ENCODE measurements around the gene AKAP13. TPM values are rescaled to one million over a fixed set of nuclear protein-coding genes. Genes with fewer than 3 reads are reported as not detected.

The AKAP13 gene
- total RNA-seq, 1 donor from 2014 or later = 78.9 TPM

DNA sequence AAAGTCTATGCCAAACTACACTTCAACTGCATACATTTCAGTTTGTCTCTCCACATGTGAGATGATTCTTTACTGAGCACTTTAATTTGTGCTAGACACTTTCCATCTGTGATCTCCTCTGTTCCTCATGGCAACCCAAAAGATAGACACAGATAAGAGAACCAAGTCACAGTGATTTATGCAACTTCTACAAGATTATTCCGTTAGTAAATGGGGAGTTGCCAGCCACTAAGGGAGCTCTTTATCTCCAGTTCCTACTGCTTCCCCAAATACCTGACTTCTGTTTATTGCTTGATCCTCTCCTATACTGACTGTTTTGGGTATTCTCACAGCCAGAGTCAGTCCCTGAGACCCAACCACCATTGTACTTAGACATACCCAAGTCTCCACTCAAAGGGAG is 24.1 kb upstream of the AKAP13 start:
- peaks cover 5% of the 10 kb centered on the region for H3K9me3 Mint-ChIP-seq
- DNase-seq (ENCODE audit: low spot score) = no peak
- H3K4me3 Mint-ChIP-seq = no peak overlapping the region
- H3K4me1 Mint-ChIP-seq (ENCODE audit: low read depth) = peaks cover 9% of the 10 kb centered on the region
- no peak overlapping the region for H3K27ac Mint-ChIP-seq
- no peaks in the 10 kb centered on the region for H3K36me3 Mint-ChIP-seq (ENCODE audit: low read depth)
- H3K27me3 Mint-ChIP-seq (ENCODE audit: insufficient read depth) = no peaks in the 10 kb centered on the region
- intact Hi-C loops (cut with micrococcal nuclease) = no loop called here

DNA sequence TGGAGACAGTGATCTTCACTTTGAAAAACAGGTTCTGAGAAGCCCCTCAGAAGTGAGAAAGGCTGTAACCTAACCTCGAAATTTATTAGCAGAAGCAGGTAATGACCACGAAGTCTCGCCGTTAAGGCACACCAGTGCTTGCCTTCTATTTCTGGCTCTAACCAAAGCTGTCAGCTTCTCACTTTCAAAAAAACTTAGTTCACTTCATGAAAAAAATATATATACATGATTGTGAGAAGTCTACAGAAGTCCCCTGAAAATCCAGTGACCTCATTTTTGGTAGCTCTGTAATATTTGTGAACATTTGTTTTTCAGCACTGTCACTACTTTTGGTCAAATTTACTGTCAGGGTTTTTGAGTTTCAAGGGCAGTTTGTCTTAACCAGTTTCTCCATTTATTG is 19.1 kb upstream of the AKAP13 start:
- no peaks in the 10 kb centered on the region for H3K36me3 Mint-ChIP-seq (ENCODE audit: low read depth)
- H3K9me3 Mint-ChIP-seq = no peaks in the 10 kb centered on the region
- intact Hi-C loops (cut with micrococcal nuclease) = no loop called here
- peaks cover 9% of the 10 kb centered on the region for H3K4me1 Mint-ChIP-seq (ENCODE audit: low read depth)
- no peak overlapping the region for H3K4me3 Mint-ChIP-seq
- no peaks in the 10 kb centered on the region for H3K27me3 Mint-ChIP-seq (ENCODE audit: insufficient read depth)
- no peak for DNase-seq (ENCODE audit: low spot score)
- H3K27ac Mint-ChIP-seq = no peak overlapping the region

DNA sequence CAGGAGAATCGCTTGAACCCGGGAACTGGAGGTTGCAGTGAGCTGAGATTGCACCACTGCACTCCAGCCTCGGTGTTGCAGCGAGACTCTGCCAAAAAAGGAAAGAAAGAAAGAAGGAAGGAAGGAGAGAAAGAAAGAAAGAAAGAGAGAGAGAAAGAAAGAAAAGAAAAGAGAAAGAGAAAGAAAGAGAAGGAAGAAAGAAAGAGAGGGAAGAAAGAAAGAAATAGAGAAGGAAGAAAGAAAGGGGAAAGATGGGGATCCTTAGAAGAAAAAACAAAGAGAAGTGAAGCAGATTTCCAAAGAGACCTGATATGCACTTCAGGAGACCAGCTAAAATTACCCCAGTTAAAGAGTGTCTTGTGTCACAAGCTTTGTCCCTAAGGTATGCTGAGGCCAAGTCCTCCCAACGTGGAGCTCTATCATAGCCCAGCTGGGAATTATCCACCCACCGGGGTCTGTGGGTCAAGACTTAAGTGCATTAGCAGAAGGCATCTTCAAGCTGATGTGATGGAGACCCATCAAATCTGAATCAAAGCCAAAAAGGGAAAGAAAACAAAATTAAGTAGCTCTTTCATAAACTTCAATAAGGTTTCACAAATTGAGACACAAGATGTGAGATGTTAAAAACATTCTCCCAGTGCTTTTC is 17.8 kb upstream of the AKAP13 start:
- Mint-ChIP-seq H3K4me1 (ENCODE audit: low read depth) (peaks cover 7% of the 10 kb centered on the region), H3K27me3 (ENCODE audit: insufficient read depth) (peaks cover 2% of the 10 kb centered on the region), H3K36me3 (ENCODE audit: low read depth) (no peaks in the 10 kb centered on the region), H3K4me3 (no peak overlapping the region), H3K27ac (no peak overlapping the region), H3K9me3 (no peaks in the 10 kb centered on the region)
- DNase-seq (ENCODE audit: low spot score) = no peak
- intact Hi-C loops (cut with micrococcal nuclease) = no loop called here

DNA sequence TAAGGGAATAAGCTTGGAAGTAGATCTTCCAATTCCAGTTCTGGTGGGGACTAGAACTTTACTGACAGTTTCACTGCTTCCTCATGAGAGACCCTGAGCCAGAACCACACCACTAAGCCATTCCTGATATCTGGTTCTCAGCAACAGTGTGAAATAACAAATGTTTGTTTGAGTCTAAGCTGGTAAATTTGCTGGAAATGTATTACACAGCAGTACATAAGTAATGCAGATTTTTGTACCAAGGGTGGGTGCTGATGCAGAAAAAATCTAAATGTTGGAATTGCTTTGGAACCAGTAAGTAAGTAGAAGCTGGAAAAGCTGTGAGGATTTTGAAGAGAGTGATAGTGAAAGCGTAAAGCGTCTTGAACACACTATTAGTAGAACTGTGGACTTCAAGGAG is 14.4 kb upstream of the AKAP13 start:
- Mint-ChIP-seq H3K27me3 (ENCODE audit: insufficient read depth) (peaks cover 6% of the 10 kb centered on the region), H3K36me3 (ENCODE audit: low read depth) (no peaks in the 10 kb centered on the region)

DNA sequence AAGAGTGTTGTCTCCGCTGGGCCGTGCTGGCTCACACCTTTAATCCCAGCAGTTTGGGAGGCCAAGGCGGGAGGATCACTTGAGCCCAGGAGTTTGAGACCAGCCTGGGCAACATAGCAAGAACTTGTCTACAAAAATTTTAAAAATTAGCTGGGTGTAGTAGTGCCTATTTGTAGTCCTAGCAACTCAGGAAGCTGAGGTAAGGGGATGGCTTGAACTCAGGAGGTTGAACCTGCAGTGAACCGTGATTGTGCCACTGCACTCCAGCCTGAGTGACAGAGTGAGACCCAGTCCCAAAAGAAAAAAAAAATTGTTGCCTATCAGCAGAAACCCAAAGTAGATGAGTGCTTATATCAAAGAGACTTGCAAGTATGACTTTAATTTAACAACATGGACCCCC is 12.7 kb upstream of the AKAP13 start:
- no peaks in the 10 kb centered on the region for H3K4me1 Mint-ChIP-seq (ENCODE audit: low read depth)
- H3K27me3 Mint-ChIP-seq (ENCODE audit: insufficient read depth) = peaks cover 6% of the 10 kb centered on the region
- H3K36me3 Mint-ChIP-seq (ENCODE audit: low read depth) = no peaks in the 10 kb centered on the region
- intact Hi-C loops (cut with micrococcal nuclease) = no loop called here
- DNase-seq (ENCODE audit: low spot score) = no peak
- H3K9me3 Mint-ChIP-seq = no peaks in the 10 kb centered on the region
- H3K27ac Mint-ChIP-seq = no peak overlapping the region
- H3K4me3 Mint-ChIP-seq = no peak overlapping the region

More for the DNA sequence above, 14.4 kb upstream of the AKAP13 start:
- H3K9me3 Mint-ChIP-seq = no peaks in the 10 kb centered on the region
- H3K4me1 Mint-ChIP-seq (ENCODE audit: low read depth) = no peaks in the 10 kb centered on the region
- H3K4me3 Mint-ChIP-seq = no peak overlapping the region
- DNase-seq (ENCODE audit: low spot score) = no peak
- intact Hi-C loops (cut with micrococcal nuclease) = no loop called here
- no peak overlapping the region for H3K27ac Mint-ChIP-seq

DNA sequence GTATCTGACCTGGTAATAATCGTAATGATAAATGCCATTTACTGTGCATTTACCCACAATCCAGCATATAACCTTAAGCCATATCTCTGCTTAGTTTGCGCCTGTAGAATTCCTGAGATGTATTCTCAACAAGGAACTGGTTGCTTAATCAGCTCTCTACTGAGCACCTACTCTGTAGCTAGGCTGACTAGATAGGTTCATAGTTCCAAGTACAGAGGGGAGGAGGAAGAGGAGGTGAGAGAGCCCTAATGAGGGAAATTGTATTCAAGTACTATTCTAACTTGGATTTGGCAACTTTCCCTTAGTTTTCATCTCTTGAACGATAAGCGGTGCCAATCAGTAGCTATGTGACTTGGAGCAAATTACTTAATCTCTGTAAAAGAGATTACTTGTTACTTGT is 5.6 kb upstream of the AKAP13 start:
- H3K27ac Mint-ChIP-seq = no peak overlapping the region
- H3K36me3 Mint-ChIP-seq (ENCODE audit: low read depth) = peaks cover 7% of the 10 kb centered on the region
- peaks cover 6% of the 10 kb centered on the region for H3K27me3 Mint-ChIP-seq (ENCODE audit: insufficient read depth)
- H3K4me1 Mint-ChIP-seq (ENCODE audit: low read depth) = peaks cover 32% of the 10 kb centered on the region
- intact Hi-C loops (cut with micrococcal nuclease) = no loop called here
- H3K9me3 Mint-ChIP-seq = no peaks in the 10 kb centered on the region
- no peak overlapping the region for H3K4me3 Mint-ChIP-seq
- DNase-seq (ENCODE audit: low spot score) = no peak

DNA sequence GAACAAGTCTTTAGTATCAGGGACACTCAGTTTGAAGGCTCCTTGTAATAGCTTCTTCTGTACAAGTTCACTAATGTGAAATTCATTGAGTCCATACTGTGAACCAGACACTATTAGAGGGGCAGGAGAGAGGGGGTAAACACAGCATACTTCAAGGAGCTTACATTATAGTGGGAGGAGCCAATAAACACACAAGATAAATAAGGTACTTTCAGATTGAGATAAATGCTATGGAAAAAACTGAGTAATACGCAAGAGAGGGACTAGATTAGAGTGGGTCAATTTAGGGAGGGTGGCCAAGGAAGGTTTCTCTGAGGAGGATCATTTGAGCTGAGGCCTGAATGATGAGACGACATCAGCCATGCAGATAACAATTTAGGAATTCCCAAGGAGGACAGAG is 3.1 kb upstream of the AKAP13 start:
- Mint-ChIP-seq H3K4me3 (peak overlapping the region; percentile 48), H3K27ac (peak overlapping the region; percentile 61), H3K9me3 (no peaks in the 10 kb centered on the region), H3K36me3 (ENCODE audit: low read depth) (peaks cover 8% of the 10 kb centered on the region), H3K4me1 (ENCODE audit: low read depth) (peaks cover 43% of the 10 kb centered on the region), H3K27me3 (ENCODE audit: insufficient read depth) (peaks cover 2% of the 10 kb centered on the region)
- intact Hi-C loops (cut with micrococcal nuclease) = no loop called here
- DNase-seq (ENCODE audit: low spot score) = no peak

DNA sequence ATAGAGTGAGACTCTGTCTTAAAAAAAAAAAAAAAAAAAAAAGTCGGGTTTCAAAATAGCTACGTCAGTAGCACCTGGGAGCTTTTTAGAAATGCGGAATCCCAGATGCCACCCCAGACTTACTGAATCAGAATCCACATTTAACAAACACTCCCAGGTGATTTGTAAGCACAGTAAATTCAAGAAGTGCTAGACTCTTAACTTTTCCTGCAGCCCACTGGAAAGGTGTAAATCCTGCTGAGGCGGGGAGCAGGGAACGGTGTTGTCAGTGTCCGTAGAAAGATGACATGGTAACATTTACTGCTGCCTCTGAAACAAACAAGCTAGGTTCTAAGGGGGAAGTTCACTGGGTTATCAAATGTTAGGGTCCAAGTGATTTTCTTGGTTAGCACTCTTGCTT is 2.4 kb upstream of the AKAP13 start:
- Mint-ChIP-seq H3K27ac (no peak overlapping the region), H3K9me3 (no peaks in the 10 kb centered on the region), H3K27me3 (ENCODE audit: insufficient read depth) (peaks cover 2% of the 10 kb centered on the region), H3K36me3 (ENCODE audit: low read depth) (peaks cover 10% of the 10 kb centered on the region), H3K4me1 (ENCODE audit: low read depth) (peaks cover 50% of the 10 kb centered on the region), H3K4me3 (no peak overlapping the region)
- no peak for DNase-seq (ENCODE audit: low spot score)
- intact Hi-C loops (cut with micrococcal nuclease) = no loop called here

DNA sequence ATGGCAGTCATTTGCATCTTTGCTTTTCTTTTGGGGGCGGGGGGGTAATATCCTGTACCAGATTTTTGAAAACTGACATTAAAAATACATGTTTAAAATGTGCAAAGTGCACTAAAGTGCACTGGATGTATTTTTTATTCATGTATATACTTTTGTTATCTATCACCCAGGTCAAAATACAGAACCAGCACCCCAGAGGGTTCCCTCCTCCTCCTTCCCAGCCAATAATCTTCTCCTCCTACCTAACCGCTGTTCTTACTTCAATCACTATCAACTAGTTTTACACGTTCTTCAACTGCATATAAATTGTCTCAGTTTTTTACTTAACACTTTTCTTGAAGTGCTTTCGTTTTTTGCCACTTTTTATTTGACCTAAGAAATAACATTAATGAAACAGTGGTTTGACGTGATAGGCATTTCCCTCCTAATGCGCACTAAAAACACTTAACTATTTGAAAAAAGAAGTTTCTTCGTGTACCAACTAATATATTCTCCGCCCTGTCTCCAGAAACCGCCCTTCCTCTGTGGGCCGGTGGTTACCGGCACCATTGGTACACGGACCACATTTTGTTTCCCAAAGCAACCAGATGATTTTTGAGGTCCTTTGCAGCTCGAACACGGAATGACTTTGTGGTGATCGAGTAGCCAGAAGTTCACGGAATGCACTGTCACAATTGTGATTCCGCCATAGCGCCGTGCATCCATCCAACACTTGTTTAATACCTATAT is 836 bp upstream of the AKAP13 start:
- Mint-ChIP-seq H3K36me3 (ENCODE audit: low read depth) (peaks cover 17% of the 10 kb centered on the region), H3K4me3 (peak overlapping the region; percentile 90), H3K27me3 (ENCODE audit: insufficient read depth) (peaks cover 2% of the 10 kb centered on the region), H3K27ac (peak overlapping the region; percentile 94), H3K9me3 (no peaks in the 10 kb centered on the region), H3K4me1 (ENCODE audit: low read depth) (peaks cover 64% of the 10 kb centered on the region)
- intact Hi-C loops (cut with micrococcal nuclease) = loop anchor here (1.0 to 10.0 kb wide), 9 partner anchors 21 to 415 kb away; partner anchors contain the start of genes KLHL25 and PDE8A
- DNase-seq (ENCODE audit: low spot score) = peak; percentile 62

DNA sequence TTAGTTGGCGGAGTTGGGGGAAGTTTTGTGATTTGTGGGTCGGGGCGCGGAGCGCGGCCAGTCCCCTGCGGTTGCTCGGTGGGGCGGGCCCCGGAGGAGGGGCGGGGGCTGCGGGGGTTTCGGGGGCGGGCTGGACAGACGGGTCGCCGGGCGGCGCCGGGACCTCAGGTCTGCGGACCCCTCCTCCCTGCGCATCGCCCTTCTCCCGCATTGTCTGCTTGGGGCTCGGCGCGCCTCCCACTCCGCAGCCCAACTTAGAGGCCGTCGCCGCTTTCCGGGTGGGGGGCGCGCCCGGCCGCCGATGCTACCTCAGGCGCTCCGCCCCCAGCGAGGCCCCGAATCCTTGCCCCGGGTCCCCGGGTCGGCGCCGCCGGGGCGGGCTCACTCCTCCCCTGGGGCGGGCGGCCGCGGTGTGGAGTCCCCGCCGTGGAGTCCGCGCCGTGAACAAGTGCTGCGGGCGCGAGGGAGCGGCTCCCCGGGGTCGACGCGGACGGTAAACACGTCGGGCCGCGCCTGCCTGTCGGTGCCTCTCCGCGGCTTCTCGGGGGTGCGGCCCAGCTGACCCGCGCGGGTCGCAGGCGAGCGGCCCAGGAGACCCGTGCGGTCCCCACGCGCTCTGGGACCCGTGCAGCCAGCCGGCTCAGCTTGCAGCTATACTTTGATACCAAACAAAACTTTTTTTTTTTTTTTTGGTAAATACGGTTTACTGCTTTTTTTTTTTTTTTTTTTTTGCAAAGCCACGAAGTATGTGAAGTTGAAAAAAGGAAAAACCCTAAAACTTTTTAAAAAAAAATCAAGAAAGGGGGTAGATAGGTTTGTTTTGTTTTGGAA is 624 bp downstream of the AKAP13 start:
- intact Hi-C loops (cut with micrococcal nuclease) = loop anchor here (1.0 to 10.0 kb wide), 9 partner anchors 23 to 414 kb away; partner anchors contain the start of genes KLHL25 and PDE8A
- H3K36me3 Mint-ChIP-seq (ENCODE audit: low read depth) = peaks cover 20% of the 10 kb centered on the region
- H3K27me3 Mint-ChIP-seq (ENCODE audit: insufficient read depth) = no peaks in the 10 kb centered on the region
- peak overlapping the region; percentile 92 for H3K27ac Mint-ChIP-seq
- peak overlapping the region; percentile 90 for H3K4me3 Mint-ChIP-seq
- H3K4me1 Mint-ChIP-seq (ENCODE audit: low read depth) = peaks cover 63% of the 10 kb centered on the region
- no peaks in the 10 kb centered on the region for H3K9me3 Mint-ChIP-seq
- peak; percentile 65 for DNase-seq (ENCODE audit: low spot score)

DNA sequence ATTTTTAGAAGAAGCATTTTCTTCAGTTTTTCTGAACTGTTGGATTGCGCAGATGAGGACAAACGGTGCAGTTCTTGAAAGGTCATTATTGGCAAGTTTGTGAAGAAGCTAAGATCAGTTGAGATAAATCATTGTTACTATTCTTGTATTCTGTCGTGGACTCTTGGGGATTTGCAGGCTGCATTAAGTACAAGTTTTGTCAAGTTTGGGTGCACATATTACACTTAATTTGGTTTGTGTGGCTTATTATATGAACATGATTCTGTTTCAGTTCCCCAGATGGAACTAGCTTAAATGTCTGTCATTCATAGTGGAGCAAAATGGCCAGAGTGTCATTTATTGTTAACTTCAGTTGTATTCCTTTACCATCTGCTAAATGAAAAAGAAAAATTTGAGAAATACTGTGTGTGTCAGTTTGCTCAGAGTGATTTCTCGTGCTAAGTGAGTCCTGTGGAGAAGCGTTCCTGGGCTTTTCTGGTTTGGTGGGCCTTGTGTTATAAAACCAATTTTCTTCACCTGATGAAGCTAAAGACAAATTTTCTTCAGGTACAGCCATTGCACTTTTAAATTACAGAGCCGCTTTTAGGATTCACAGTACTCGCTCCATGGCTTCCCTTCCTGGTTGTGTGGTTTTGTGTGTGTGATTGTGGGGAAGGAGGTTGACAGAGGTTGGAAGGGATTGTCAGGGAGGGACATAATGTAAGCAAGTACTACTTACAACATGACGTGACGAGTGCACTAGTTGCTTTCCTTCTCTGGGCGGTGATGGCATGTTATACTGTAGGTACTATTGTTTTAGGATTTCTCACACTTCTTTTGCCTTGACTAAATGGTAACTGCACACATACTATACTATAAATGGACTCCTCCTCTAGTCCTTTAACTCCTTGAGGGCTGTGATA is 1.7 kb downstream of the AKAP13 start:
- H3K36me3 Mint-ChIP-seq (ENCODE audit: low read depth) = peaks cover 21% of the 10 kb centered on the region
- peak overlapping the region; percentile 84 for H3K27ac Mint-ChIP-seq
- H3K9me3 Mint-ChIP-seq = no peaks in the 10 kb centered on the region
- H3K27me3 Mint-ChIP-seq (ENCODE audit: insufficient read depth) = no peaks in the 10 kb centered on the region
- intact Hi-C loops (cut with micrococcal nuclease) = loop anchor here (2.0 to 10.0 kb wide), 3 partner anchors 23 to 413 kb away; partner anchors contain the start of genes KLHL25 and PDE8A
- peaks cover 56% of the 10 kb centered on the region for H3K4me1 Mint-ChIP-seq (ENCODE audit: low read depth)
- peak overlapping the region; percentile 86 for H3K4me3 Mint-ChIP-seq
- no peak for DNase-seq (ENCODE audit: low spot score)

DNA sequence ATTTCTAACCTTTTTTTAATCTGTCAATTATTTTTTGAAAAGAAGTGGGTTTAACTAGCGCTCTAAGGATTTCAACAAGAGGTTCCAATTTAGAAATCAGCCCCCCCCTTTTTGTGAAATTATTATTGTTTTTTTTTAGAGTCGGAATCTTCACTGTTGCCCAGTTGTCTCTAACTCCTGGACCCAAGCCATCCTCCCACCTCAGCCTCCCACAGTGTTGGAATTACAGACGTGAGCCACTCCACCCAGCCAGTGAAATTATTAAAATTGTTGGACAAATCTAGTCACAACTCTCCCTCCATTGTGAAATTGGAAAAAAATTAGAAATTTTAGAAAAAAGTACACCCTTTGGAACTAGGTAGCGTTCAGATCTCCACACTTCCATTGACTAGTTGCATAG is 2.5 kb downstream of the AKAP13 start:
- intact Hi-C loops (cut with micrococcal nuclease) = loop anchor here (2.0 to 10.0 kb wide), 3 partner anchors 22 to 412 kb away; partner anchors contain the start of genes KLHL25 and PDE8A
- peak overlapping the region; percentile 64 for H3K4me3 Mint-ChIP-seq
- no peak overlapping the region for H3K27ac Mint-ChIP-seq
- no peaks in the 10 kb centered on the region for H3K27me3 Mint-ChIP-seq (ENCODE audit: insufficient read depth)
- DNase-seq (ENCODE audit: low spot score) = no peak
- no peaks in the 10 kb centered on the region for H3K9me3 Mint-ChIP-seq
- H3K36me3 Mint-ChIP-seq (ENCODE audit: low read depth) = peaks cover 18% of the 10 kb centered on the region
- H3K4me1 Mint-ChIP-seq (ENCODE audit: low read depth) = peaks cover 55% of the 10 kb centered on the region

Measured in activated T-helper 1 cell treated with anti-CD3 and anti-CD28 coated beads, Interleukin-12 subunit alpha, Interleukin-12 subunit beta, Interleukin-2, Interleukin-4 antibody, amounts not matched to agents 30 ng/mL and 10 ng/mL and 1 ng/mL, durations not matched to agents 14 hours and 24 hours and 36 hours (primary cell).